NCI-H2107 treated with DMSO at 0.1 percent for 48 hours (cell line): Measurements from ENCODE around the gene CSGALNACT2.
"Not testable (repeated sequence)": the region's sequence is repeated elsewhere in the genome, so short reads cannot be mapped to it uniquely, and the experiment has no call there.

ENCODE experiments used
- DNase-seq: peaks from one replicate; lab custom pipeline; 2025; ENCODE audit not compliant: unreplicated experiment; lab: John Stamatoyannopoulos, UW

Gene CSGALNACT2

GRCh38 chr10:43138021-43138756 lies at the start of gene CSGALNACT2:
Gene CSGALNACT2, plus strand, starts transcription at chr10:43138445. Its CDS starts 16,705 bp downstream, at chr10:43155150.
- DNase-seq = no peak

GRCh38 chr10:43089519-43089918 lies 48.7 kb upstream of the CSGALNACT2 start:
- no peak for DNase-seq

GRCh38 chr10:43090188-43090587 lies 48.1 kb upstream of the CSGALNACT2 start:
- no peak for DNase-seq

- no peak for DNase-seq
These were observed 47.6 kb upstream of the CSGALNACT2 start for GRCh38 chr10:43090664-43091063.

GRCh38 chr10:43091846-43092245 lies 46.4 kb upstream of the CSGALNACT2 start:
- no peak for DNase-seq

GRCh38 chr10:43093423-43094076 lies 44.7 kb upstream of the CSGALNACT2 start:
- DNase-seq = no peak

- DNase-seq = no peak
These were observed 44.2 kb upstream of the CSGALNACT2 start for GRCh38 chr10:43094085-43094484.

GRCh38 chr10:43099339-43099738 lies 38.9 kb upstream of the CSGALNACT2 start:
- DNase-seq = not testable (repeated sequence)

- no peak for DNase-seq
These were observed 38.3 kb upstream of the CSGALNACT2 start for GRCh38 chr10:43099928-43100327.

GRCh38 chr10:43100366-43100765 lies 37.9 kb upstream of the CSGALNACT2 start:
- no peak for DNase-seq

- no peak for DNase-seq
These were observed 36.0 kb upstream of the CSGALNACT2 start for GRCh38 chr10:43102063-43102828.

GRCh38 chr10:43105102-43105955 lies 32.9 kb upstream of the CSGALNACT2 start:
- DNase-seq = peak; percentile 12

- no peak for DNase-seq
These were observed 32.4 kb upstream of the CSGALNACT2 start for GRCh38 chr10:43105956-43106229.

- DNase-seq = no peak
These were observed 31.8 kb upstream of the CSGALNACT2 start for GRCh38 chr10:43106256-43107091.

- no peak for DNase-seq
These were observed 29.3 kb upstream of the CSGALNACT2 start for GRCh38 chr10:43108951-43109350.

- DNase-seq = no peak
These were observed 28.5 kb upstream of the CSGALNACT2 start for GRCh38 chr10:43109671-43110249.

- no peak for DNase-seq
These were observed 27.7 kb upstream of the CSGALNACT2 start for GRCh38 chr10:43110338-43111071.

GRCh38 chr10:43111101-43111500 lies 27.1 kb upstream of the CSGALNACT2 start:
- DNase-seq = no peak

- DNase-seq = no peak
These were observed 26.2 kb upstream of the CSGALNACT2 start for GRCh38 chr10:43111921-43112607.
